ENCODE data around the gene NSF.
"Not testable (repeated sequence)": the region's sequence is repeated elsewhere in the genome, so short reads cannot be mapped to it uniquely, and the experiment has no call there.

The NSF gene

GRCh38 chr17:46590157-46591146, at the start of gene NSF:
Gene NSF, plus strand, starts transcription at chr17:46590669. Its CDS starts 107 bp downstream, at chr17:46590776.
- not testable (repeated sequence) for DNase-seq (ENCODE audit: low read depth); H3K4me3 ChIP-seq (ENCODE audit: low read depth, low read length)

- not testable (repeated sequence) for H3K4me3 ChIP-seq (ENCODE audit: low read depth, low read length); DNase-seq (ENCODE audit: low read depth)
Observed at GRCh38 chr17:46548607-46549006, 41.9 kb upstream of the NSF start.

DNA sequence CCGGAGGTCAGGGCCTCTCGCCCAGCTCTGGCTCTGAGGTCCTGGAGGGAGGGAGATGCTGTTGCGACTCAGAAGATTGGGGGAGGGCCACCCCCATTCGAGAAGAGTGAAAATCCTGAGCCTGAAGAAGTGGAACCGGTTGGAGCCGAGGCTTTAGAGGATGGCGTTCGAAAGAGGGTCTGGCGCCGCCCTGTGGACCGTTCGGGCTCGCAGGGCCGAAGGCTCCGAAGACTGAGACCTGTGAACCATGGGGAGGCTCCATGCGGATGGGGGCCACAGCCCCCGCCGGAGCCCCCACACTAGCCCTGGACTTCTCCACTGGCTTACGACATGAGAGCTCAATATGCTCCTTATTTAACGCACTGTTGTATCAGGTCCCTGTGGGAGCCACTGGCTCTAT, 31.3 kb upstream of the NSF start:
- DNase-seq (ENCODE audit: low read depth); H3K4me3 ChIP-seq (ENCODE audit: low read depth, low read length): not testable (repeated sequence)

DNA sequence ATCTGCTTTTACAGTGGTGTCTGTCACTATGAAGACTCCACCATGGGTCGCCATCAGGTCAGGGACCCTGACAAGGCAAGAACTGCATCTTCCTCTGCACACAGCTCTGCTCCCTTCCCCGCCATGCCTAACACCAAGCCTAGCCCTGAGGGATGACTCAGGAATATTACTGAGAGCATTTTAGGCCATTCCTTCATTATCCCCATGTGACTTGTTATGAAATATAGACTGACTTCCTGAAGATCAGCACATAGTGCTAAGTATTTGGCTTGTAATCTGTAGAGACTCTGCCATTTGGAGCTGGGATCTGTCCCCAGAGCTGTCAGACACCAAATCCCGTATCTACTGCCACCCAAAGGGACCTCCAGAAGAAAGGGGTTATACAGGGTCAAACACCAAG, 30.4 kb upstream of the NSF start:
- not testable (repeated sequence) for H3K4me3 ChIP-seq (ENCODE audit: low read depth, low read length); DNase-seq (ENCODE audit: low read depth)

- DNase-seq (ENCODE audit: low read depth); H3K4me3 ChIP-seq (ENCODE audit: low read depth, low read length): not testable (repeated sequence)
Observed at GRCh38 chr17:46566284-46566683, 24.2 kb upstream of the NSF start.

GRCh38 chr17:46566980-46567379, 23.5 kb upstream of the NSF start:
- not testable (repeated sequence) for DNase-seq (ENCODE audit: low read depth)

GRCh38 chr17:46571796-46572195, 18.7 kb upstream of the NSF start:
- not testable (repeated sequence) for DNase-seq (ENCODE audit: low read depth); H3K4me3 ChIP-seq (ENCODE audit: low read depth, low read length)

More at GRCh38 chr17:46566980-46567379, 23.5 kb upstream of the NSF start:
- H3K4me3 ChIP-seq (ENCODE audit: low read depth, low read length): not testable (repeated sequence)

GRCh38 chr17:46579083-46580075, 11.1 kb upstream of the NSF start, which contains the start of gene ARL17A:
Gene ARL17A, minus strand, starts transcription at chr17:46579691. Its CDS starts 3,369 bp downstream, at chr17:46576322.
- not testable (repeated sequence) for H3K4me3 ChIP-seq (ENCODE audit: low read depth, low read length); DNase-seq (ENCODE audit: low read depth)

GRCh38 chr17:46580082-46580481, 10.4 kb upstream of the NSF start:
- DNase-seq (ENCODE audit: low read depth); H3K4me3 ChIP-seq (ENCODE audit: low read depth, low read length): not testable (repeated sequence)

DNA sequence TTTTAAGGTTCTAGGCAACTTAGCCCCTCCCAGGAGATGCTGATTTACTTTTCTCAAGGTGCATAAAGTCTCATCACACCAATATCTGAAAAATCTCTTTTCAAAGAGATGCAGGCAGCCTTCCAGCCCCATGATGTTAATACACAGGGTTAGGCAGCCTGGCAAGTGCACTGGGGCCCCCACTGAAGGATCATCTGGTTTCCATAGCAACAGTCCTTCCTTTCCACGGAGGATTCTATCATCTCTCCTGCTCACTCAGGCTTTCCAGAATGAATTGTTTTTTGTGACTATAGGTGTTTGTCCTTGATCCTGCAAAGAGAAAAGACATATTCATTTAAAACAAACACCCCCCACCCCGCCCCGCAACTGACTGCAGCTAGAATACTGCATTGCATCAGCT, 5.0 kb upstream of the NSF start:
- H3K4me3 ChIP-seq (ENCODE audit: low read depth, low read length); DNase-seq (ENCODE audit: low read depth): not testable (repeated sequence)

GRCh38 chr17:46591332-46591731, 863 bp downstream of the NSF start:
- not testable (repeated sequence) for H3K4me3 ChIP-seq (ENCODE audit: low read depth, low read length); DNase-seq (ENCODE audit: low read depth)

DNA sequence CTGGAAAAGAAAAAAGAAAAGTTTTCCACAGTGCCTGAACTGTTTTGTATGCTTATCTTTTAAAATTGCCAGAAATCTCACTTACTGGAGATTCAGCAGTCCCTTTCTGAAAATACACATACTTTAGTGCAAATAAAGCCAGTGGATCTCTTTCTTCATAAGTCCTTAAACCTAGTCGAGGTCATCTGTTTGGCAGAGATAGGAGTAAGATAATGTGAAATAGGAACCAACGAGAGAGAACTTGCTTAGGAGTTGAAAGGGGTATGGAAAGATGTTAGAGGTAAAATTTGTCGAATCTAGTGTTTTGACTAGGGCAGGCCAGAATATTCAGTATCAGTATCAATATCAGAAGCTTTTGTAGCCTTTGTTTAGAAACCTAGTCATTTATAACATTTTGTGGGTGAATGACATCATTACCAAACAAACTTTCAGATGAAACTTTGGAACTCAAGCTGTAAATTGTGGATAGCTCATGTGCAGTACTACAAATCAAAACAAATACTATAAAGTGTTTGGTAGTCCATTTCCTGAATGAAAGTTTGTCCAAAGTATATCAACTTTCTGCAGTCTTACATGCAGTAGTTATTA, 8.0 kb downstream of the NSF start:
- DNase-seq (ENCODE audit: low read depth); H3K4me3 ChIP-seq (ENCODE audit: low read depth, low read length): not testable (repeated sequence)

GRCh38 chr17:46600767-46601166, 10.3 kb downstream of the NSF start:
- H3K4me3 ChIP-seq (ENCODE audit: low read depth, low read length); DNase-seq (ENCODE audit: low read depth): not testable (repeated sequence)

DNA sequence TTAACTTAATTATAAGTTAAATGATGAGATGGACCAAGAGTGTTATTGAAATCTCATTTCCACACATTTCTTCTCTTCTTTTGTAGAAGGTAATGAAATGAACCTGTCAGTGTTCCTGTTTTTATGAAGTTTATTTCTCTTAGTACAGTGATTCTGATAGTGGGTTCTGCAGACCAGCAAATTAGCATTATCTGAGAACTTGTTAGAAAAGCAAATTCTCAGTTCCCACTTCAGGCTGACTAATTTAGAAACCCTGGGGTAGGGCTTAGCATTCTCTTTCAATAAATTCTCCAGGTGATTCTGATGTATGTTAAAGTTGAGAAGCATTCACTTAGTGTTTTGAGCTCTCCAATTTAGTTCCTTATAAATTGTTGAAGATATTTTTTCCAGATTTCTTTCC, 12.7 kb downstream of the NSF start:
- H3K4me3 ChIP-seq (ENCODE audit: low read depth, low read length); DNase-seq (ENCODE audit: low read depth): not testable (repeated sequence)

DNA sequence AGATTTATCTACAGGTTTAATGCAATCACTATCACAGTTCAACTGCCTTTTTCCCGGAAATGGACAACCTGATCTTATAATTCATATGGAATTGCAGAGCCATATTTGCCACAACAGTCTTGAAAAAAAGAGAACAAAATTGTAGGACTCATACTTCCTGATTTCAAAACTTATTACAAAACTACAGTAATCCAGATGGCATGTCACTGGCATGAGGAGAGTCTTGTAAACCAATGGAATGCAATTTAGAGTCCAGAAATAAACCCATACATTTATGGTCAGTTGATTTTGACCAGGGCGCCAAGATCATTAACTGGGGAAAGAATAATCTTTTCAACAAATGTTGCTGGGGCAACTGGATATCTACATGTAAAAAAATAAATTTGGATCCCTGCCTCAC, 20.8 kb downstream of the NSF start:
- DNase-seq (ENCODE audit: low read depth); H3K4me3 ChIP-seq (ENCODE audit: low read depth, low read length): not testable (repeated sequence)

DNA sequence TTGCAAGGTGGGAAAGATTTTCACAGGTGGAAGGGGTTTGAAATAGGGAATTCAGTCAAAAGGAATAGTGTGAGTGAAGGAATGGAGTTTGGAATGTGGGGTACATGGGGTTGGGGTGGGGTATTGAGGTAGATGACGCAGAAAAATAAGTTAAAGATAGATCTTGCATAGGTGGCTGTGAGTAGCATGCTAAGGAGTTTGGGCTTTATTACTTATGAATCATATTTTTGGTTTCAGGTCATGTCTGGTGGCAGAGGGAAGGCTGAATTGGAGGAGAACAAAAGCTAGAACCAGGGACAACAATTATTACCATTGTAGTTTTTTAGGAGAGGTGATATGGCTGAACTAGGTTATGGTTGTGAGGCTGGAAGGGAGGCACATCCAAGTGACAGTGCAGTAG, 23.4 kb downstream of the NSF start:
- not testable (repeated sequence) for DNase-seq (ENCODE audit: low read depth); H3K4me3 ChIP-seq (ENCODE audit: low read depth, low read length)

DNA sequence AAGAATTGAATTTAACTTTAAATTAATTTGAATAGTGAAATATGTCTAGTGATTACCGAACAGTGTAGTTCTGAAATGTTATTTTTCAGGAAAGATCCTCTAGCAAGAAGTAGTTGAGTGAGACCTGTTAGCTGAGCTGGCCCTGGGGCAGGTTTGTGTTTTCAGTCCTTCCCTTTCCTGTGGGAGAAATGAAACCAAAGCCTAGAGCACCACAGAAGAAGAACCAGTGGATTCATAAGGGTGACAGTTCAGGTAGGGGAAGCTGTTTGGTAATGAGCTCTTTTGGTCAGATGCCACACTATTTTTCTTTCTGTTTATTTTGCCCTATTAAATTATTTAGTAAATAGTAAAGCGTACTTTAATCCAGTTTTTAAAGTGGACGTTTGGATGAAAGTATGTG, 26.7 kb downstream of the NSF start:
- not testable (repeated sequence) for DNase-seq (ENCODE audit: low read depth); H3K4me3 ChIP-seq (ENCODE audit: low read depth, low read length)

DNA sequence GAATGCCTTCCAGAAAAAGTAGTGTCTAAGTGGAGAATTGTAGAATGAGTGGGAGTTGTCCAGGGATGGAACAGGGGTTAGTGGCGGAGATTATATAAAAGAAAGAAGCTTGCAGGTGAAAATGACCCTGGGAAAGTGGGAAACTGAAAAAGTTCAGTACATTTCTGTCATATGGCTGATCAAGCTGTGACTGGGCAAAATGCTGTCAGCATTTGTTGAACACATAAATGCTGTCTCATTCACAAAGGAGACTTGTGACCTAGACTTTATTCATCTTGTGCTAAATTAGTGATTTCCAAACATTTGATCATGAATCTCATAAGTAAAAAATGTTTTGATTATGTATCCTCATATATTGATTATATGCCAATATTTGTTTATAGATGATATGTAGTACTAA, 28.5 kb downstream of the NSF start:
- H3K4me3 ChIP-seq (ENCODE audit: low read depth, low read length); DNase-seq (ENCODE audit: low read depth): not testable (repeated sequence)

DNA sequence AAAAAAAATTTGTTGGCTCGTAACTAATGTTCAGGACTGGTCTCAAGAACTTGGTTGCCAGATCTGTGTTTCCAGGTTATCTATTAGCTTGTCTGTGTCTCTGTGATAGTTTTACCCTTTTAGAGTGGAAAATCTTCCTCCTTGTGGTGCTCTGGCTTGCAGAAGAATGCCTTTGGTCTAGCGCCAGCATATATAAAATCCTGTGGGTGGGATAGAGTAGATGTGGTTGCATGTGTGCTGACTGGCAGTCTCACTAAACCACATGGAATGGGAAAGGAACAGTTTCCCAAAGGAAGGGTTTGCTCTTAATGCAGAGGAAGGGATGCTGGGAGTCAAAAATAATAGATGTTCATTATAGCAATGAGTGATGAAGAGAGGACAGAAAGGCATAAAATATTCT, 33.3 kb downstream of the NSF start:
- not testable (repeated sequence) for DNase-seq (ENCODE audit: low read depth); H3K4me3 ChIP-seq (ENCODE audit: low read depth, low read length)
